ENCODE data around the gene EIF5A. TPM values are rescaled to one million over a fixed set of nuclear protein-coding genes. Genes with fewer than 3 reads are reported as not detected.

EIF5A gene
- total and polyA plus RNA-seq, 2 donors (not counting 3 experiments of a cell fraction or from before 2014, with no cell fraction given): 650 to 859 TPM

GRCh38 chr17:7352503-7352889, 45.1 kb downstream of the EIF5A start:
- Histone ChIP-seq H2AFZ (ENCODE audit: low read depth, low read length) (peak overlapping the region; percentile 95), H3K4me1 (ENCODE audit: control insufficient read depth, extremely low read depth, insufficient read depth, low read length) (peaks cover 17% of the 10 kb centered on the region), H3K4me3 (replicated peaks in 1 of 3; ENCODE audit: insufficient read depth in 1 of 3, low read depth in 1 of 3, low read length in 3 of 3) (peak overlapping the region; percentile 54 to 78 (median 70)), H3K4me2 (ENCODE audit: insufficient read depth, low read length) (peak overlapping the region; percentile 80), H3K9ac (replicated peaks; ENCODE audit: extremely low read depth, insufficient read depth, low read length) (peak overlapping the region; percentile 92), H3K79me2 (ENCODE audit: control insufficient read depth, insufficient read depth, low read length) (no peaks in the 10 kb centered on the region), H3K36me3 (ENCODE audit: control insufficient read depth in 2 of 2, extremely low read depth in 1 of 2, insufficient read depth in 2 of 2, low read length in 2 of 2) (no peaks in the 10 kb centered on the region), H3K27me3 (ENCODE audit: control insufficient read depth in 2 of 2, insufficient read depth in 2 of 2, low read length in 2 of 2) (no peaks in the 10 kb centered on the region), H3K27ac (ENCODE audit: insufficient read depth, low read depth, low read length) (peak overlapping the region; percentile 78), H3K9me1 (replicated peaks; ENCODE audit: control insufficient read depth, extremely low read depth, insufficient read depth, low read length) (no peaks in the 10 kb centered on the region), H4K20me1 (replicated peaks; ENCODE audit: control insufficient read depth, extremely low read depth, insufficient read depth, low read length) (no peaks in the 10 kb centered on the region), H3K9me3 (replicated peaks; ENCODE audit: control insufficient read depth, insufficient read depth, low read length) (no peaks in the 10 kb centered on the region)
- CTCF ChIA-PET: interaction anchor here (1.6 to 2.3 kb wide), 3 partner anchors 10 to 237 kb away, joined by 3 to 8 read pairs (median 4); partner anchors contain the start of genes NEURL4 and SOX15
- intact Hi-C loops (cut with micrococcal nuclease): loop anchor here (1.0 to 5.0 kb wide), 2 partner anchors 83 to 335 kb away; partner anchors contain the start of genes TMEM102, TP53 and WRAP53
- DNase-seq (ENCODE audit: low read depth, low spot score): no peak
- TF ChIP-seq FOS (IDR thresholded peaks at IDR 0.05; ENCODE audit: borderline replicate concordance, insufficient read depth, low read length): no peak
- no peak for TF ChIP-seq POLR2AphosphoS5 (IDR thresholded peaks at IDR 0.05; ENCODE audit: insufficient read depth, low read depth, low read length)
- no peak for TF ChIP-seq EZH2 (IDR thresholded peaks at IDR 0.05; ENCODE audit: borderline replicate concordance, low read depth, low read length, severe bottlenecking)
- TF ChIP-seq, protein P1, sequence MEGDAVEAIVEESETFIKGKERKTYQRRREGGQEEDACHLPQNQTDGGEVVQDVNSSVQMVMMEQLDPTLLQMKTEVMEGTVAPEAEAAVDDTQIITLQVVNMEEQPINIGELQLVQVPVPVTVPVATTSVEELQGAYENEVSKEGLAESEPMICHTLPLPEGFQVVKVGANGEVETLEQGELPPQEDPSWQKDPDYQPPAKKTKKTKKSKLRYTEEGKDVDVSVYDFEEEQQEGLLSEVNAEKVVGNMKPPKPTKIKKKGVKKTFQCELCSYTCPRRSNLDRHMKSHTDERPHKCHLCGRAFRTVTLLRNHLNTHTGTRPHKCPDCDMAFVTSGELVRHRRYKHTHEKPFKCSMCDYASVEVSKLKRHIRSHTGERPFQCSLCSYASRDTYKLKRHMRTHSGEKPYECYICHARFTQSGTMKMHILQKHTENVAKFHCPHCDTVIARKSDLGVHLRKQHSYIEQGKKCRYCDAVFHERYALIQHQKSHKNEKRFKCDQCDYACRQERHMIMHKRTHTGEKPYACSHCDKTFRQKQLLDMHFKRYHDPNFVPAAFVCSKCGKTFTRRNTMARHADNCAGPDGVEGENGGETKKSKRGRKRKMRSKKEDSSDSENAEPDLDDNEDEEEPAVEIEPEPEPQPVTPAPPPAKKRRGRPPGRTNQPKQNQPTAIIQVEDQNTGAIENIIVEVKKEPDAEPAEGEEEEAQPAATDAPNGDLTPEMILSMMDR (IDR thresholded peaks at IDR 0.05; ENCODE audit: extremely low read depth in 1 of 2, insufficient read depth in 1 of 2, low read depth in 1 of 2, low read length in 2 of 2): no peak
- TF ChIP-seq MAX (IDR thresholded peaks at IDR 0.05; ENCODE audit: insufficient read depth, insufficient read length): no peak
- TF ChIP-seq POLR2A (IDR thresholded peaks at IDR 0.05; ENCODE audit: low read depth, low read length): no peak
- no peak for TF ChIP-seq GATA2 (IDR thresholded peaks at IDR 0.05; ENCODE audit: insufficient read depth, insufficient read length, low read depth, low read length)
- no peak for TF ChIP-seq MYC (IDR thresholded peaks at IDR 0.05; ENCODE audit: low read depth, low read length)
- no peak for TF ChIP-seq JUN (IDR thresholded peaks at IDR 0.05; ENCODE audit: borderline replicate concordance, insufficient read depth, insufficient read length, low read depth)
- TSS peak; percentile 46 for BruUV-seq (replicated peaks)
- POLR2A ChIA-PET: no interaction called here
- dilution Hi-C loops (cut with MboI; ENCODE audit: extremely low pct_ligation_motif_present, low sequenced_read_pairs): no loop called here
- peak; percentile 81 for FAIRE-seq

Data from endothelial cell of umbilical vein (primary cell).